GM21528 (cell line): ENCODE results near the gene HSPH1.

ENCODE experiments used
- ATAC-seq: cut with Tn5 transposase; IDR thresholded peaks from one replicate; pipeline ENCODE4 v1.9.1; 2021; ENCODE audit warnings: mild to moderate bottlenecking, moderate library complexity; ENCODE audit not compliant: unreplicated experiment, low FRiP score

HSPH1 gene

GRCh38 chr13:31161557-31162150, at the start of gene HSPH1:
Gene HSPH1, minus strand, starts transcription at chr13:31161904. Its CDS starts 322 bp downstream, at chr13:31161582.
- ATAC-seq, result peak; percentile 91

DNA sequence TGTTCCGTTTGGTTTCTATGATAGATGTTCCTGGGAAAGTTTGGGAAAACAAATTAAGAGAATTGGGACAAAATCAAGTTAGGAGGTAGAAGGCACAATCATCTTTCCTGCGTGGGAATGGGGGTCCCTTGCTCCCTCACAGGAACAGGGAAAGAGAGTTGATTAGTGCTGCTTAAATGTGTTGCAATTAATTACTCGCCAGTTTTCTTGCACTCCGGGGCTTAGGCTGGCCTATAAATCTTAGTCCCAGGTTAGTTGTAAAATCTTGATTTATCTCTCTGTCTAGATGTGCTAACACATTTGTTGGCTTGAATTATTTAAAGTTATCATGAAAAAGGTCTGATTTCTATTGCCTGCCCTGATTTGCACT, 48.1 kb upstream of the HSPH1 start:
- no peak for ATAC-seq

GRCh38 chr13:31209172-31209840, 47.6 kb upstream of the HSPH1 start:
- ATAC-seq, result no peak

GRCh38 chr13:31208559-31209122, 46.9 kb upstream of the HSPH1 start:
- ATAC-seq, result no peak

DNA sequence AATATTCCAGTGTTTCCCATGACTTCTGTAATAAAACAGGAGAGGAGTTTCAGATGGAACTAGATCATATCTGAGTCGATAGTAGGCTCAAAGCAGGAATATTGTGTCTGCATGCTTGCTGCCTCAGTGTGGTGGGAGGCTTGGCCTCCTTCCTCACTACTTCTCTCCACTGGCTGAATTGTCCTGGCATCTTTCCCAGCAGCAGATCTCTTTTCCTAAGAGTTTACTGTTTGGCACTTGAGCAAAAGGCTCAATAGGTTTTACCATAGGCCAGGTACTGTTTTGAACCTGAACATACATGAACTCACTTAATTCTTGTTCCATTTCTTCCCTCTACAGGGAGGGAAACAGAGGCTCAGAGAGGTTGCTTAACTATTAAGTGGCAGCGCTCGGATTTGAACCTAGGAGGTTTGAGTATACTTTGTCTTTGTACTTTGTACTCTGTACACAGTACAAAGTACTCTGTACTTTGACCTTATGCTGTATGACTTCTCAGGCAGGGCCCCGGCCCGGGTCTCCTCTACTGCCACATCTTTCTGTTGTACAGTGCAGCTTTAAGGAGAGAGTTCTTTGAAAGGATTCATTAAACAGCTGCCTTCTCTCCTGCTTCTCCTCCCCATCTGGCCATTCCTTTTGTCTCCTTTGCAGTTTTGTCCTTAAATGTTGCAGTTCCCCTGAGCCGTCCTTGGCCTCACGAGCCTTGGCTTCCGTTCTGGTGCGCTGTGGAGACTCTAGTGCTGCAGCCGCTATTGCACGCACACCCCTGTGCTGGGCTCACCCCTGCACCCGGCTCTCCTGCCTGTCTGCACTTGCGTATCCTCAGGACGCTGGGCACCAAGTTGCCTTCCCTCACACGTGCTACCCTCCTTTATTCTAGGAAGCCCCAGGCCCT, 46.2 kb upstream of the HSPH1 start:
- no peak for ATAC-seq

DNA sequence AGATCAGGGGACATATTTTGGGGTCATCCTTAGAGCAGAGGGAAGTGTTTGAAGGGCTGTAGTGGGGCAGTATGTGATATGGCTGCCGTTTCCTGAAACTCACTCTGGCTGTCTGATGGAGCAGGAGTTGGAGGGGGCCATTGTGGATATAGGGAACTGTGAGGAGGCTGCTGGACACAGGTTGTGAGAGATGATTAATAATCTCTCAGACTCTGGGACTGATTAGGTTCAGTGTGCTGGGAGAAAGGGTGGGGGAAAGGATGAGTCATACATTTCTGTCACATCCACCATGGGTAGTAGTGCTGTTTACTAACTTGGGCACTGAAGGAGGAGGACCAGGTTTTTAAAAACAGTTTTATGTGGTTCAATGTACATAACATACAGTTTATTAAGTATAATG, 42.9 kb upstream of the HSPH1 start:
- ATAC-seq, result no peak

- ATAC-seq, result no peak
Observed at GRCh38 chr13:31201341-31202031, 39.8 kb upstream of the HSPH1 start.

GRCh38 chr13:31200637-31200971, 38.9 kb upstream of the HSPH1 start:
- peak; percentile 32 for ATAC-seq

DNA sequence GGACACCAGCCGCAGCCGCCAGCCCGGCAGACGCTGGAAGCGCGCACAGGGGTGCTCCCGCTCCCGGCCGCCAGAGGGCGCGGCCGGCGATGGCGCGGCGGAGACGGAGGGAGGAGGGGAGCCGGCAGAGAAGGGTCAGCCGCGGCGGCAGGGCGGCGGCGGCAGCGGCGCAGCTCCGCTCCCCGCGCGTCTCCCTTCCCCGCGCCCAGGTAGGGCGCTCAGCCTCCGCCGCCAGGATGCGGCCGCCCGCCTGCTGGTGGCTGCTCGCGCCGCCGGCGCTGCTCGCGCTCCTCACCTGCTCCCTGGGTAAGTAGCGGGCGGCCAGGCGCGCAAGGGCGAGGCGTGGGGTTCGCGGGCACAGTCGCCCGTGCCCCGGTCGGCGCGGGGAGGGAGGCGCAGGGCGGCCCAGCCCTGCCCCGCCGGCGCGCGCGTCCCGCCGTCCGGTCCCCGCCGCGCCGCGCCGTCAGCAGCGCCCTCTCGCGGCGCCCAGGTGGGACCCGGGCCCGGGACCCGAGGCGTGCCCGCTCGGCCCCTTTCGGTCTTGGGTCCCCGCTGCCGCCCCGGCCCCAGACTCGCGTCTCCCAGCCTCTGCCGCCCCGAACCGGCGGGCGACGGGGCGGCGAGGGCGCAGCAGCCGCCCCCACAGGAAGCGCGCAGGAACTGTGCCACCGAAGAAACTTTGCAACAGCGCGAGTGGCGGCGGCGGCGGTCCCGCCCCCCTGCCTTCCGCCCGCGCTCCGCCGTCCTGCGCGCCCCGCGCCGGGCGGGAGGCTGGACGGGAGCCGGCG, 38.3 kb upstream of the HSPH1 start, which contains the start of gene B3GLCT:
Gene B3GLCT, plus strand, starts transcription at position 127 of the 788 bp plus-strand sequence. Its CDS starts 110 bp downstream, at position 237.
- peak; percentile 93 for ATAC-seq

- peak; percentile 17 for ATAC-seq
Observed at GRCh38 chr13:31199527-31199848, 37.8 kb upstream of the HSPH1 start.

GRCh38 chr13:31198519-31198918, 36.8 kb upstream of the HSPH1 start:
- no peak for ATAC-seq

DNA sequence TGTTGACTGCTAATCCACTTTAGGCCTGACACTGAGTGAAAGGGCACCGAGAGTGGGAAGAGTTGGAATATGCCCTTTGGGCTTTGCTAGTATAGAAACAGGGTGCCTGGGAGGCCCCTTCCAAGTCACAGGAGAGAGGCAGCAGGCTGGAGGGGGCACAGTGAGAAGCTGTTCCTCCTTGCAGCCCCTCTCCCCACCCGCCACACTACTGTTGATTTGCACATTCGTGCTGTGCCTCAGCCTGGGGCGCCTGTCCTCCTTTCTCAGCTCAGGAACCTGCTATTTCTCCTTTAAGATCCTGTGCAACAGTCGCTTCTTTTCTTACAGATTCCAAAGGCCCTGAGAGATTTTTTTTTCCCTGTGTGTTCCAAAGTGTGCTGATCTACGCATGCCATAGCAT, 35.3 kb upstream of the HSPH1 start:
- ATAC-seq, result no peak

DNA sequence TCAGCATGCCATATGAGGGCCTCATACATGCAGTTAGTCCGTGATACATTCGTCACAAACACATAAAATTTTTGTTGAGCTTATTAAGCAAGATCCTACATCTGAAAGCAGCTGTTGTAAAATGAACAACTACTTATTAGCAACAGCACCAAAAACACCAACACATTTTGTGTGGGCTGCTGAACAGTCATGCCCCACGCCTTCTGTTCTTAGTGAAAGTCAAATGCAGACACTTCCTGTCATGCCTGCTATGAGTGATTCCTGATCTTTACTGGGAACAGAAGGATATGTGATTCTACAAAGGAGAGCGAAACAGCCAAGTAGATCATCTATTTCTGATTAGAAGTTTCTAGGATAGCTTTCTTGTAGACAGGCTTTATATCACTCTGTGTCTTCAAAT, 33.9 kb upstream of the HSPH1 start:
- ATAC-seq, result no peak

DNA sequence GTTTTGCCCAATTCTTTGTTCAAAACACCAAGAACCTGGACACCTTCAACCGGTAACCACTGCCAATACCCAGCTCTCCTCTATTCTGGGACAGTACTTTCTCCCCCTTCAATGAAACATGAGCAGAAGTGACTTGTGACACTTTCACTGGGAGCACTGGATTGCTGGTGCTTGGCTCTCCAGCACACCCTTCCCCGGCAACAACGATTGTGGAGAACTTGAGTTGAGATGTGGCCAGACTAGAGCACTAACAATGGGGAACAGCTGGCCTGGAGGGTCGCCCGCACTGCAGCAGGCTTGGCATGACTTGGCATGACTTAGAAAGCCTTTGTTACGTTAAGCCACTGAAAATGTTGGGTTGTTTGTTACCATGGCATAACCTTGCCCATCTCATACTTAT, 30.6 kb upstream of the HSPH1 start:
- no peak for ATAC-seq

DNA sequence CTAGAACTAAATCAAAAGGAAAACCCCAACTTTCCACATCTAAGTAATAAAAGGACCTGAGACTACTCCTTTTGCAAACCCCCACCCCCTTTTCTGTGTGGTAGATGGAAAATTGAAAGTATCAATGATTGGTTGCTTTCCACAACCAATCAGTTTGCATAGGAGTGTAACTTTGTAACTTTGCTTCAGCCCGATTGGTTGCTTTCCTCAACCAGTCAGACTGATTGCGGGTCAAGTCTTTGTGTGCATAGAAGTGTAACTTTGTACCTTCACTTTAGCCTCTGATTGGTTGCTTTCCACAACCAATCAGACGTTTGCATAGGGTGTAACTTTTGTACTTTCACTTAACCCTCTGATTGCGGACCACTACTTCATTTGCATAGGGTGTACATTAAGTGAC, 30.0 kb upstream of the HSPH1 start:
- no peak for ATAC-seq

GRCh38 chr13:31184981-31185645, 23.4 kb upstream of the HSPH1 start:
- ATAC-seq, result no peak

DNA sequence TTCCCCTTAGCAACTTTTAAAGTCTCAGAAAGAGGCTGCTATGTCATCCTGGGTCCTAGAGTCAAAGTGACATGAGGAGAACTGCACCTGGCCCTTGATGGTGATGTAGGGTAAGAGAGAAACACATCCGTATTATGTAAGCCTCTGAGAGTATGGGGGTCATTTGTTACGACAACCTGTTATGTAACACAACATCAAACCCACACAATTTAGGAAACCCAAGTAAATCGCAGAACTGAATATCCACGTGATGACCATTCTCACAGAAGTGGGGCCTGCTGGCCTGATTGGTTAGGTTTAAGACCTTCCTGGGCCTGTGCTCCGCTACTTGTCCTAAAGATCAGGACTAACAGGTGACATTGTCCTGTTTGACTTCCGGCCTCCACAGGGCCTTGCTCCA, 22.7 kb upstream of the HSPH1 start:
- no peak for ATAC-seq

DNA sequence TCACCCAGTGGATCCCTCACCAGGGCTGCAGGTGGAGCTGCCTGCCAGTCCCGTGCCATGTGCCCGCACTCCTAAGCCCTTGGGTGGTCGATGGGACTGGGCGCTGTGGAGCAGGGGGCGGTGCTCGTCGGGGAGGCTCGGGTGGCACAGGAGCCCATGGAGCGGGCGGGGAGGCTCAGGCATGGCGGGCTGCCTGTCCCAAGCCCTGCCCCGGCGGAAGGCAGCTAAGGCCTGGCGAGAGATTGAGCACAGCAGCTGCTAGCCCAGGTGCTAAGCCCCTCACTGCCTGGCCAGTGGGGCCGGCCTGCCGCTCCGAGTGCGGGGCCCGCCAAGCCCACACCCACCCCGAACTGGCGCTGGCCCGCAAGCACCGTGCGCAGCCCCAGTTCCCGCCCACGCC, 21.3 kb upstream of the HSPH1 start:
- no peak for ATAC-seq

GRCh38 chr13:31179754-31180153, 18.1 kb upstream of the HSPH1 start:
- no peak for ATAC-seq
